Measurements from ENCODE around the gene TSPAN8. TPM values are rescaled to one million over a fixed set of nuclear protein-coding genes. Genes with fewer than 3 reads are reported as not detected.
"Not testable (repeated sequence)": the region's sequence is repeated elsewhere in the genome, so short reads cannot be mapped to it uniquely, and the experiment has no call there.

TSPAN8 gene
- total RNA-seq, 2 experiments from 2014 or later = not detected

DNA sequence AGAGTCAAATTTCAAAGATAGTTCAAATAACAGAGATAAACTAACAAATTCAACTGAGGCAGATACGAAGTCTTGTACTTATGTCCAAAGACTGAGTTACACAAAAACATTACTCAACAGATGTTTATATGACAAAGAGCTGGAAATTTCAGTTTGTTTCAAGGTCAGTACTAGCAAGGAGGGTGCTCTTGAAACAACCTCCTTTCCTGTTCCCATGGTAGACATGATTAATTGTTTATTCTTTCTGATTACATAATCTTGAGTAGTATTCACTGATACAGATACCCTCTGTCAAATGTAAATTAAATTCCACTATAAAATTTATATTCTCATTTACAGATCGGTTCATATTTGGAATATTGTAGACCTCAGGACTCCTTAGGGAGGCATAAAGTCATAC is 23.4 kb downstream of the TSPAN8 start:
- ChIA-PET CTCF (no interaction called here), POLR2A (no interaction called here)

DNA sequence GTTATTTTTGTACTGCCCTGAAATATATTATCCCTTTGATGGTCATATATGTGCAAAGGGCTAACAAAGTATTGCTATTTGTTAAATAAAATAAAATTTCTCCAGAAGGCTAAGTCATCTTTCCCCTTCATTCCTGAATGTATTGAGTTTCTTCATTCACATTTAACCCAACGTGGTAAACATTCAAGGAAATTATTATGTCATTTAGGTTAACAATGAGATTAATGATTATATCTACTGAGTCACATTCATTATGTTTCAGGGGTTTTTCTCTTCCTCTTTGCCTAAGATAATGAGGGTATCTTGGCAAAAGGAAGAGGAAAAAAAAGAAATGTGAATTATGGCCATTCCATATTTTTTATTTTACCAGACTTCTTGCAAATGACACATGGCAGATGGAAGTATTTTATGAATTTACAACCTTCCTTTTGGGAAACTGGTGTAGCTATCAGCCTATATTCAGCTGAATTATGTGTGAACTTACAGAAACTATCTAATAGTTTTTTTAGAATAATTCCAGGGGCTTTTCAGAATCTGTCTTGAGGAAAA is 27.2 kb downstream of the TSPAN8 start:
- ChIA-PET CTCF (no interaction called here), POLR2A (no interaction called here)

- ChIA-PET POLR2A (no interaction called here), CTCF (no interaction called here)
Measured at GRCh38 chr12:71129364-71129763, 28.4 kb downstream of the TSPAN8 start.

DNA sequence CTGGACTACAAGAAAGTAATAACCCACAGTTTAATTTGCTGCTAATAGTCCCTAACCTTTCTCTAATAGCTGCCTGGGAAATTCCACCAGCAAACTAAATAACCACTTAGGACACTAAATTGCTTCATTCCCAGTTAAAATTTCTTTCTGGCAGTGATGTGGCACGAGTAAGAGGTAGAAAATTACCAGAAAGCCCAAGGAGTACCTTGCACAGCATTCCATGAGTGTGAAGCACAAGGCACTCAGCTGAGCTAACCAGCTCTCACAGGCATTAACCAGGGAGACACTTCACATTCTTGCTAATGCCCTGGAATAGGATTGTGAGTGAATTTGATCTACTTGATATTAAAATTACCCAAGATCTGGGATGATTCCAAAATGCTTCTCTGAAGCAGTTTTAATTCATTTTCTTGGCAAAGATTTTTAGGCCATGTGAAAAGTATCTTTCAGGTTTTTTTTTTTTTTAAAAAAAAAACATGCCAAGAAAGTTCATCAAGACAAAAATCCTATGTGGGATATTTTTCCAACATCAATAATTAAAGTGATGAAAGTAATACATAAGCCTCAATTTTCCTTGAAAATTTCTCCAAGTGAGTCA is 29.5 kb downstream of the TSPAN8 start:
- CTCF ChIA-PET = no interaction called here

DNA sequence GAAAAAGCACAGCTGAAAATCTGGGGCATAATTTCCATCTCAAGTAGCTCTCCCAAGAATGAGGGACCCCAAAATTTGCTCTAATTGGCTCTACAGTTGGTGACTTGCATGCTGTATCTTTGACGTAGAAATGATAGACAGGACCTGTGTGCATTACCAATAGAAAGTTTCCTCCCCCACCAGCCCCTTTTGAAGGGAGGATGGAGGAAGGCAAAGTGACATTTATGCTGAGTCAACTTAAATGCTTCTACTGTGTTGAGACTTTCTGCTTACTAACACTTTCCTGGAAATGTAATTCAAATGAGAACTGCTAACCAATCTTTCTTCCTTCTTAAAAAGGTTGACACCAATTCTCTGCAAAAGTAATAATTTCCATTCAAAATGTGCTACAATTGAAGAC is 31.9 kb downstream of the TSPAN8 start:
- POLR2A ChIA-PET = no interaction called here
- CTCF ChIA-PET = no interaction called here

More for the DNA sequence above, 29.5 kb downstream of the TSPAN8 start:
- POLR2A ChIA-PET = no interaction called here

GRCh38 chr12:71125515-71125914 is 32.3 kb downstream of the TSPAN8 start:
- ChIA-PET POLR2A (no interaction called here), CTCF (no interaction called here)

DNA sequence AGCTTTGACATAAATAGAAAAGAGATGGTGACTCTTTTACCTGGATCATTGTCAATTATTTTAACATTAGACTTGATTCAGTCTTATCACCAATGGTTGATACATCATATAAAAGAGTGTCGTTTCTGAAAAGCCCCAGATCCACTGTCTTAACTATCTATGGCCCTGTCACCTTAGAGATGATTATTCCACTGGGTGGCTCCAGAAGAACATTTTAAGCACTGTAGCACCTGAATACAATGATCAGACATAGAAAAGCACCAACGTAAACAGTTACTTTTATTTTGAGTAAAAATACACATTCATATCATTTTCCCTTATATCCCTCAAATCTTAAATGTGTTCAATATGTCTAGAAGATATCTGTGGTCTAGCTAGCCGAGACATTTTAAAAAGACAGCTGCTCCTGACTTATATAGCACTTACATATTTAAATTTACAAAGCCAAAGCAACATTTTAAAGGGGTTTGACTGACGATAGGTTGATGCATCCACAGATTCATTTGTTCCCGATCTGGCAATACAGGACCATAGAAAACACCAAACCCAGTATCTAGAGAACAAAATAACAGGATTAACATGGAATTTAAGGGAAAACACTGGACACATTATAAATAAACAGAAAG is 32.9 kb downstream of the TSPAN8 start:
- ChIA-PET CTCF (no interaction called here), POLR2A (no interaction called here)

- CTCF ChIA-PET, POLR2A ChIA-PET: not testable (repeated sequence)
Measured at GRCh38 chr12:71113148-71113547, 44.7 kb downstream of the TSPAN8 start.

- CTCF ChIA-PET = no interaction called here
- POLR2A ChIA-PET = no interaction called here
Measured at GRCh38 chr12:71109834-71110233, 48.0 kb downstream of the TSPAN8 start.

- POLR2A ChIA-PET = no interaction called here
- CTCF ChIA-PET = no interaction called here
Measured at GRCh38 chr12:71108355-71108754, 49.4 kb downstream of the TSPAN8 start.

- ChIA-PET POLR2A (no interaction called here), CTCF (no interaction called here)
Measured at GRCh38 chr12:71107936-71108335, 49.9 kb downstream of the TSPAN8 start.

- ChIA-PET CTCF (no interaction called here), POLR2A (no interaction called here)
Measured at GRCh38 chr12:71105956-71106355, 51.8 kb downstream of the TSPAN8 start.

- CTCF ChIA-PET = no interaction called here
- POLR2A ChIA-PET = no interaction called here
Measured at GRCh38 chr12:71092290-71092689, 65.5 kb downstream of the TSPAN8 start.

- ChIA-PET CTCF (no interaction called here), POLR2A (no interaction called here)
Measured at GRCh38 chr12:71090971-71091370, 66.8 kb downstream of the TSPAN8 start.

GRCh38 chr12:71085575-71085974 is 72.2 kb downstream of the TSPAN8 start:
- CTCF ChIA-PET = no interaction called here
- POLR2A ChIA-PET = no interaction called here

DNA sequence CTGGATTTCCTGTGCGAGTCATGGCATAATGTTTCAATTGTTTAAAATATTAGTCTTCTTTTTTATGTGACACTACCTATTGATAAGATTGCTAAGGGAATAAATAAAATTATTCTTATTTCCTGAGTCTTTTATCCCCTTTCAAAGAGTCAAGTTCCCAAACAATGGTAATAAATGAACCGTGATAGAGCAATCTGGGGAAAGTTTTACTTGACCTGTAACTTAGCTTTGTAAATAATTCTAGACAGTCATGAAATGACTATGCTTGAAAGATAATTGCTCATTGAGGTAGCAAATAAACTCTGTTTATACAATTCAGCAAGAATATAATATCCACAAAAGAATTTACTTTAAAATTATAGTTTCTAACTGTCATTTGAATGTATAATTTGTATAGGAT is 82.1 kb downstream of the TSPAN8 start:
- ChIA-PET CTCF (no interaction called here), POLR2A (no interaction called here)

Other genes with a start within 250 kb of the TSPAN8 start
- not detected for gene PTPRR, start 237.3 kb downstream of the TSPAN8 start, total RNA-seq